ENCODE measurements around the gene MRPL18. TPM values are rescaled to one million over a fixed set of nuclear protein-coding genes. Genes with fewer than 3 reads are reported as not detected.

The MRPL18 gene
- total RNA-seq, 4 donors from 2014 or later, result 53.9 to 79.2 (median 55.9) TPM

DNA sequence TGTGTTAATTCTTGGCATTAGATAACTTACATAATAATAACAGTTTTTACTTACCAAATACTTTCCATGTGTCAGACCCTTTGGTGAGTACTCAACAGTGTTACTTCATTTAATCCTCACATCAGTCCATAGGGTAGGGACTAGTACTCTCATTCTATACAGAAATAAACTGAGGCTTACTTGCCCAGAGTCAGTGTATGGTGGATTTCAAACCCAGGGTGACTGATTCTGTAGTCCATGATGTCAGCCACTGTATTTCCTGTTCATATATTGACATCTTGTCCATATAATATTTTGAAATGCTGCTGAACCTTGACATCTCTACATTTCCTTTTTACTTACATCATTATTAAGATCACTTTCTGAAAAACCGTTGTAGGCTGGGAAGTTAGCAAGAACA lies 7.3 kb downstream of the MRPL18 start:
- Histone ChIP-seq H3K4me3 (no peak overlapping the region), H3K27me3 (no peaks in the 10 kb centered on the region), H3K4me1 (peaks cover 2% of the 10 kb centered on the region), H3K27ac (no peak overlapping the region), H3K36me3 (peaks cover 64% of the 10 kb centered on the region), H3K9me3 (no peaks in the 10 kb centered on the region)
- WGBS, result 74% methylated on average over 1 of the region's 1 CpG
- TF ChIP-seq EP300 (IDR thresholded peaks at IDR 0.05), result no peak
- TF ChIP-seq POLR2A (IDR thresholded peaks at IDR 0.05), result no peak
- TF ChIP-seq, protein P1, sequence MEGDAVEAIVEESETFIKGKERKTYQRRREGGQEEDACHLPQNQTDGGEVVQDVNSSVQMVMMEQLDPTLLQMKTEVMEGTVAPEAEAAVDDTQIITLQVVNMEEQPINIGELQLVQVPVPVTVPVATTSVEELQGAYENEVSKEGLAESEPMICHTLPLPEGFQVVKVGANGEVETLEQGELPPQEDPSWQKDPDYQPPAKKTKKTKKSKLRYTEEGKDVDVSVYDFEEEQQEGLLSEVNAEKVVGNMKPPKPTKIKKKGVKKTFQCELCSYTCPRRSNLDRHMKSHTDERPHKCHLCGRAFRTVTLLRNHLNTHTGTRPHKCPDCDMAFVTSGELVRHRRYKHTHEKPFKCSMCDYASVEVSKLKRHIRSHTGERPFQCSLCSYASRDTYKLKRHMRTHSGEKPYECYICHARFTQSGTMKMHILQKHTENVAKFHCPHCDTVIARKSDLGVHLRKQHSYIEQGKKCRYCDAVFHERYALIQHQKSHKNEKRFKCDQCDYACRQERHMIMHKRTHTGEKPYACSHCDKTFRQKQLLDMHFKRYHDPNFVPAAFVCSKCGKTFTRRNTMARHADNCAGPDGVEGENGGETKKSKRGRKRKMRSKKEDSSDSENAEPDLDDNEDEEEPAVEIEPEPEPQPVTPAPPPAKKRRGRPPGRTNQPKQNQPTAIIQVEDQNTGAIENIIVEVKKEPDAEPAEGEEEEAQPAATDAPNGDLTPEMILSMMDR (IDR thresholded peaks at IDR 0.05), result no peak
- no peak for TF ChIP-seq POLR2AphosphoS5 (IDR thresholded peaks at IDR 0.05)
- no peak for DNase-seq (ENCODE audit: low spot score in 2 of 2)

DNA sequence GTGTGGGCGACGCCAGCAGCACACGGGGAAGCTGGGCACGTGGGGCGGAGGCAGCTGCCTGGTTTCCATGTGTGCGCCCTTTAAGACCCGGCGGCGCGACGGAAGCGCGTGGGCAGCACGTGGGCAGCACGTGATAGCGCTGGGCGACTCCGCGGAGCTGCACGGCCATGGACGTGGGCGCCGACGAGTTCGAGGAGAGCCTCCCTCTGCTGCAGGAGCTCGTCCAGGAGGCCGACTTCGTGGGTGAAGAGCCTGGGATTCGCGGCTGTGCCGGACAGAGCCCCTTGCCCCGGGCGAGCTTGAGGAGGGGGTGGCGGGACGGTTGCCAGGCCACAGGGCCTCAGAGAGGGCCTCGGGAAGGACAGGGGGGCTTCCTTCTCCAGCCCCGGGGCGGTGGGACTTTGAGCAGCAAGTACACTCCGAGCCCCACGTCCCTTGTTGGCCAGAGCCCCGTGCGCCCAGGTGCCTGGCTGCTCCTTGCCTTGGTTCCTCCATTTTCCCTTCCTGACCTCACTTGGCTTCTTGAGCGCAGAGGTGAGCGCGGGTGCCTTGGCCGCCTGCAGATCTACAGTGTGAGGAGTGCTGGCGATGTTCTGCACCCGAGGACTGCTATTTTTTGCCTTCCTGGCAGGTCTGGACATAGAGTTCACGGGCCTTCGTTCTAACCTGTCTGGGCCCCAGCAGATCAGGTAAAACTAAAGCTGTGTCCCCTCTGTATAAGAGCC lies 10.0 kb downstream of the MRPL18 start, which contains the start of gene PNLDC1:
Gene PNLDC1, plus strand, starts transcription at position 136 of the 725 bp plus-strand sequence. Its CDS starts 32 bp downstream, at position 168.
- TF ChIP-seq POLR2AphosphoS5 (IDR thresholded peaks at IDR 0.05) (no peak), EP300 (IDR thresholded peaks at IDR 0.05) (no peak), POLR2A (IDR thresholded peaks at IDR 0.05) (no peak)
- TF ChIP-seq, protein P1 (IDR thresholded peaks at IDR 0.05), result no peak
- 87% methylated on average over 36 of the region's 50 CpGs for WGBS
- no peak for DNase-seq (ENCODE audit: low spot score in 2 of 2)
- Histone ChIP-seq H3K27me3 (no peaks in the 10 kb centered on the region), H3K27ac (no peak within 1 kb of the TSS), H3K4me3 (no peak within 1 kb of the TSS), H3K4me1 (no peaks in the 10 kb centered on the region), H3K36me3 (peaks cover 45% of the 10 kb centered on the region), H3K9me3 (no peaks in the 10 kb centered on the region)

DNA sequence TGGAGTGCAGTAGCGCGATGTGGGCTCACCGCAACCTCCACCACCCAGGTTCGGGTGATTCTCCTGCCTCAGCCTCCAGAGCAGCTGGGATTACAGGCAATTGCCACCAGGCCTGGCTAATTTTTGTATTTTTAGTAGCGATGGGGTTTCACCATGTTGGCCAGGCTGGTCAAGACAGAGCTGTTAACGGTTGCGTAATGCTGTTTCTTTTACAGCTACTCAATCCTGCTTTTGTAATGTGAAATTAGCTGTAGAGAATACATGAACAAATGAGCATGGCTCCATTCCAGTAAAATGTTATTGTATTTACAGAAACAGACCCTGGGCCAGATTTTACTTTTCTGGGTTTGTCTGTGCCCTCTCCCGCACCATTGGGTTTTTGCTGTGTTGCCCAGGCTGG lies 11.7 kb downstream of the MRPL18 start:
- no peaks in the 10 kb centered on the region for H3K27me3 ChIP-seq
- peaks cover 33% of the 10 kb centered on the region for H3K36me3 ChIP-seq
- no peak for TF ChIP-seq EP300 (IDR thresholded peaks at IDR 0.05)
- TF ChIP-seq, protein P1 (IDR thresholded peaks at IDR 0.05), result no peak
- no peak for TF ChIP-seq POLR2AphosphoS5 (IDR thresholded peaks at IDR 0.05)
- no peak for TF ChIP-seq POLR2A (IDR thresholded peaks at IDR 0.05)
- WGBS, result 90% methylated on average over 8 of the region's 8 CpGs
- no peak overlapping the region for H3K27ac ChIP-seq
- no peak for DNase-seq (ENCODE audit: low spot score in 2 of 2)
- no peak overlapping the region for H3K4me3 ChIP-seq
- H3K4me1 ChIP-seq, result no peaks in the 10 kb centered on the region
- H3K9me3 ChIP-seq, result no peaks in the 10 kb centered on the region

DNA sequence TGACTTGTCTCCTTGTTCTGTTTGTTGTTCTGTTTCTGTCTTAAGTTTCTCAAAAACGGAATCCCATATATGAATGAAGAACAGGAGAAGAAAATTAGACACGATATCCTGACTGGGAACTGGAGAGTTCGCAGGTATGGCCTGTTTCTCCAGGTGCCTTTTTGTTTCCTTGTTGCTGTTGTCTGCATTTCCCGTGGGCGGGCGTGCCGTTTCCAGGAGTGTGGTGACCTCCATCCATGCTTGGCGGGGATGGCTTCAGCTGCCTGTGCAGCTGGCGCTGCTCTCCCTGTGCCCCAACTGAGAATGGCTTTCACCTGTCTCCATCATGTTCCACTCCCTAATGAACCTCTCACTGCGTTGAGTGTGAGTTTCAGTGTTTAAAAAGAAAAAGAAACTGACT lies 14.2 kb downstream of the MRPL18 start:
- no peaks in the 10 kb centered on the region for H3K27me3 ChIP-seq
- peaks cover 3% of the 10 kb centered on the region for H3K4me1 ChIP-seq
- peaks cover 8% of the 10 kb centered on the region for H3K36me3 ChIP-seq
- DNase-seq (ENCODE audit: low spot score in 2 of 2), result no peak
- TF ChIP-seq POLR2AphosphoS5 (IDR thresholded peaks at IDR 0.05), result no peak
- no peak for TF ChIP-seq EP300 (IDR thresholded peaks at IDR 0.05)
- TF ChIP-seq, protein P1 (IDR thresholded peaks at IDR 0.05), result no peak
- no peak for TF ChIP-seq POLR2A (IDR thresholded peaks at IDR 0.05)
- H3K4me3 ChIP-seq, result no peak overlapping the region
- WGBS, result 88% methylated on average over 10 of the region's 10 CpGs
- H3K27ac ChIP-seq, result no peak overlapping the region
- no peaks in the 10 kb centered on the region for H3K9me3 ChIP-seq

DNA sequence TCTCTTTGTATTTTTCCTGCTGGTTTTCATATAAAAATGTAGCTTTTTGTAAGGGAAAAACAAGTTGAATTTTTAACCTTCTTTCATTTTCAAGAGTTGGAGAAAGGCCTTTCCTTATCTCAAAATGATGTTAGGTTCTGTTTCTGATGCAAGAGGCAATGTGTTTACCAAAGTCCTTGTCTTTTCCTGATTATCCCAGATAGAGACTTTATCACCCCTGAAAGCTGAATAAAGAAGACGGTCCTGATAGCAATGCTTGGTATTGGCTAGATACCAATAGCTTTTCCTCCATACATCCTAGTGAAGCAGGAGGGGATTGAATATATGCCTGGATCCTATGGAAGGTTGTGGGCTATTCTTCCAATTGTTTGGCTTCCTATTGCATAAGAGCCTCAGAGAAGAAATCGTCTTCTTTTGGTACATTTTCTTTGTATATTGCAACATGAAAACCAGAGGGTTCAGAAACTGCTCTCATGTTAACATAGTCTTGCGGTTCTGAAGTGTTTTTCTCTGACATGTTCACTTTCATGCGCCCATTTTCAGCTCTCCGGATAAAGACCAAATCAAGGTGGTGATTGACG lies 15.3 kb downstream of the MRPL18 start:
- no peak for DNase-seq (ENCODE audit: low spot score in 2 of 2)
- 94% methylated on average over 6 of the region's 6 CpGs for WGBS
- TF ChIP-seq POLR2AphosphoS5 (IDR thresholded peaks at IDR 0.05) (no peak), EP300 (IDR thresholded peaks at IDR 0.05) (no peak), POLR2A (IDR thresholded peaks at IDR 0.05) (no peak)
- TF ChIP-seq, protein P1 (IDR thresholded peaks at IDR 0.05), result no peak

More for the DNA sequence above, 15.3 kb downstream of the MRPL18 start:
- Histone ChIP-seq H3K27ac (no peak overlapping the region), H3K27me3 (no peaks in the 10 kb centered on the region), H3K36me3 (no peaks in the 10 kb centered on the region), H3K9me3 (no peaks in the 10 kb centered on the region), H3K4me1 (peaks cover 3% of the 10 kb centered on the region), H3K4me3 (no peak overlapping the region)
